ENCODE data around the gene FOXO1.

FOXO1 gene

DNA sequence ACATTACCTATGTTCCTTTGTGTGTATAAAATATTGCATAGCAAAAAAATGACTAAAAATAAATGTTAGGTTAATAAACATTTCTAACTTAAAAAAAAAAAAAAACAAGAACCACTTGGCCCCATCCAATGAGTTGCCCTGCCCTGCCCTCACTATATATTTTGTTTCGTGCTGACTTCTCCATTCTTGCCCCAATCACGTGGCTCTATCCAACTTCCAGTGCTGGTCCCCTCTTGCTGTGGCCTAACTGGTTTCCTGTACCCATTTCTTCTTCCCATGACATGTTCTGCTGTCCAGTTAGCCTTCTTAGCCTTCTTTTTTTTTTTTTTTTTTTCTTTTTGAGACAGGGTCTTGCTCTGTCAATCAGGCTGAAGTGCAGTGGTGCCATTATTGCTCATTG, 151.6 kb downstream of the FOXO1 start:
- DNase-seq (ENCODE audit: low read depth, low spot score), result no peak

DNA sequence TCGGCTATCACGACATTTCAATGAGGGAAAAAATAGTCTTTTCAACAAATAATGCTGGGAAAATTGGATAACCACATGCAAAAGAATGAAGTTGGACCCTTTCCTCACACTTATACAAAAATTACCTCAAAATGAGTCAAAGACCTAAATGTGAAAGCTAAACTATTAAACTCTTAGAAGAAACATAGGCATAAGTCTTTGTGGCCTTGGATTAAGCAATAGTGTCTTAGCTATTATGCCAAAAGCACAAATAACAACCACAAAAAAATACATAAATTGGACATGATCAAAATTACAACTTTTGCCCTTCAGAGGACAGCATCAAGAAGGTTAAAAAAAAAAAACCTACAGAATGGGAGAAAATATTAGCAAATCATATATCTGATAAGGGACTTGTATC, 156.6 kb downstream of the FOXO1 start:
- DNase-seq (ENCODE audit: low read depth, low spot score), result no peak

DNA sequence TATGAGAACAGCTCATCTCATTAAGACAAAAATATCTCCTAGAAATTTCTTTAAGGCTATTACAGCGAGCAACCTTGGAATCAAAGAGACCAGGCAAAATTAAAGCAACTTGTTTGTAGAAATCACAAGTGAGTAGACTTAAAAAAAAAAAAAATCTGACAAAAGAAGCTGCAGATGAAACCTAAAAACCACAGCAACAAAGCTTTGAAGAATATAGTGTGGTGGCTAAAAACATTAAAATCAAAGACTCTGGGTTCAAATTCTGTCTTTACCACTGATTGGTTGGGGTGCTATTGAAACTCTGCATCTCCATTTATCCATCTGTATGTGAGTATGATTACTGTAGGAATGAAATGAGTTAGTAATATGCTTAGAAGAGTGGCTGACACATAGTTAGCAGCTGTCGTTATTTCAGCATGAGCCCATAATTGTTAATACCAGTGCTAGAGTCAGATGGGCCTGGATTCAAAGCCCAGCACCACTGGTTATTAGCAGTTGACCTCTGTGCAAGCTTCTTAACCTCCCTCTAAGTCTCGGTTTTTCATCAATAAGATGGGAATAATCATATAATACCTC, 157.6 kb downstream of the FOXO1 start:
- no peak for DNase-seq (ENCODE audit: low read depth, low spot score)

DNA sequence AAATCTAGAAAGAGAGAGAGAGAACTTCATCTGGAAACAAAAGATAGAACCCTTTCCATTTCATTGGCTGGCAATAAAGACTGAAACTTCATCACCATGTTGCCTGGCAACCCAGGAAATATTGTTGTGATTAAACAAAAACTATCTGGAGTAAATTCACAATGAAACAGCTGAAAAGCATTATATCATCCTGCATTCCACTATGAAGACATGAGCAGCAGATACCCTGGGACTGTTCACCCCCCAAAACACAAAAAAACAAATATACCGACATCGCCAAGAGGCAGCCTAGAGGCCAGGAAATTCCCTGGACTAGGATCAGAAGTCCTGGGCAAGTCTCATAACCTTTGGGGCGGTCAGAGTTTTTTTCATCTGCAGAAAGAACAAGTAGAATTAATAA, 158.3 kb downstream of the FOXO1 start:
- no peak for DNase-seq (ENCODE audit: low read depth, low spot score)

DNA sequence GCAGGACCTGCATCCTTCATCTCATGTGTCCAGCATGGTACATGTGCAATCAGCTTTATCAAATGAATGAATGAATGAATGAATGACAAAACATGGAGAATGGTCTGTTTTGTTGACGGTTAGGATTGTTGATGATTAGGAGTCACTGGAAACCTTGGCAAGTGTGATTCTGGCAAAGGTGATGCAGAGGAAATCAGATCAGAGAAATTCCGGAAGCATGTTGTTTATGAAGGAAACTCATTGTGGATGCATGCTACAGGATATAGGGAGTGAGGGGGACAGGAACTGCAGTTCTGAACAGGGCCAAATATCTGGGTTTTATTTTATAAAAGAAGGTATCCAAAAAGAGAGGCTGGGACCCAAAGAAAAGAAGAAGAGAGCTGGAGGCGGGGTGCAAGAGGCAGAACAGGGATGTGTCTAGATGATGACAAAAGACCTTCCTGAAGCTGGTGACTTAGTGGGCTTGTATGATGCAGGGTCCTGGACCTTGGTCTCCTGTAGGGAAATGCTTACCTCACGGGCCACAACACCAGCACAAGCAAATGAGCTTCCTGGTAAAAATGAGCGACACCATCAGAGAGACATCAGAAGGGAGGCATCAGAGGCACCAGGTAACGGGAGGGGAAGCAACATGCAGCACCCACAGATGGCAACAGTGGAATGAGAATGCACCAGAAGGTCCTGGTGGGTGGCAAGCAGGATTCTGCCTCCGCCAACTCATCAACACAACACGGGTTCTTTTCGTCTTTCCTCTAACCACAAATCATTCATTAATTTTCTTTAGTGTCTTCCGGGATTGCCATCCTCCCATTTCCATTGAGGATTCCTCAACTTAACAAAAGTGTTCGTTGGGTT, 159.6 kb downstream of the FOXO1 start:
- no peak for DNase-seq (ENCODE audit: low read depth, low spot score)

All from iPS DF 19.7 (cell line).